ENCODE data around the gene SLC13A4.

The SLC13A4 gene

DNA sequence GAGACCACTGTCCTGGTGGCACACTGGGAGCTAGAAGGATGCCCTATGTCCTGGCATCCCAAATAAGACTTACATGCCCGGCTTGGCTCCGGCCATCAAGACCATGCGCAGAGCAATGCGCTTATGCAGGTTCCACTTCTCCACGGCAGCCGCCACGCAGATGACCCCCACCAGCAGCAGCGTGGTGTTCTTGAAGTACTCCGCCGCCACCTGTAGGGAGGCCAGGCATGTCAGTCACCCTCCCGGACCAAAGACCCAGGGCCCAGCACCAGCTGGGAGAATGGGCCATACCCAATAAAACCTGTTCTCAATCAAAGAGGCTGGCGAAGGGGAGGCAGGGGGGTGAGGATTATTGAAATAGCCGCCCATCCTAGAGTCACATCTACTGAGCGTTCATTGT, 19.9 kb downstream of the SLC13A4 start:
- DNase-seq (ENCODE audit: low spot score), result no peak
- no peak overlapping the region for H3K27ac ChIP-seq
- TF ChIP-seq, protein P1, sequence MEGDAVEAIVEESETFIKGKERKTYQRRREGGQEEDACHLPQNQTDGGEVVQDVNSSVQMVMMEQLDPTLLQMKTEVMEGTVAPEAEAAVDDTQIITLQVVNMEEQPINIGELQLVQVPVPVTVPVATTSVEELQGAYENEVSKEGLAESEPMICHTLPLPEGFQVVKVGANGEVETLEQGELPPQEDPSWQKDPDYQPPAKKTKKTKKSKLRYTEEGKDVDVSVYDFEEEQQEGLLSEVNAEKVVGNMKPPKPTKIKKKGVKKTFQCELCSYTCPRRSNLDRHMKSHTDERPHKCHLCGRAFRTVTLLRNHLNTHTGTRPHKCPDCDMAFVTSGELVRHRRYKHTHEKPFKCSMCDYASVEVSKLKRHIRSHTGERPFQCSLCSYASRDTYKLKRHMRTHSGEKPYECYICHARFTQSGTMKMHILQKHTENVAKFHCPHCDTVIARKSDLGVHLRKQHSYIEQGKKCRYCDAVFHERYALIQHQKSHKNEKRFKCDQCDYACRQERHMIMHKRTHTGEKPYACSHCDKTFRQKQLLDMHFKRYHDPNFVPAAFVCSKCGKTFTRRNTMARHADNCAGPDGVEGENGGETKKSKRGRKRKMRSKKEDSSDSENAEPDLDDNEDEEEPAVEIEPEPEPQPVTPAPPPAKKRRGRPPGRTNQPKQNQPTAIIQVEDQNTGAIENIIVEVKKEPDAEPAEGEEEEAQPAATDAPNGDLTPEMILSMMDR (IDR thresholded peaks at IDR 0.05), result no peak
- H3K4me3 ChIP-seq, result no peak overlapping the region

DNA sequence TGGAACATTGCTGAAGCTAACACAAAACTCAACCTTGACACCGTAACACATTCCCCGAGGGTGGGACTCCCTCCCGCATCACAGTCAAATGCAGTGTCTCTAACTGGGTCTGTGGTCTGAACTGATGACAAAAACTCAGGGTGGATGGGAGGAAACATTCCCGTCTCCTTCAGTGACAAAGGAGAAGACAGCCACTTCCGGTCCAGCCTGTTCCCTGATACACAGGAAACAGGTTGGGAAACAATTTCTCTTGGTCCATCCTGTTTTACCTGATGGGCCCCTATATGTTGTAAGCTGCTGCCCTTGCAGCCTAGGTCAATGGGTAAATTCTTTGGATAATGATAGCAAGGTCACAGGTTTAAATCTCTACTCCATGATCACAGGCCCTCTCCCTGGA, 20.4 kb downstream of the SLC13A4 start:
- Histone ChIP-seq H3K27ac (no peak overlapping the region), H3K4me3 (no peak overlapping the region)
- DNase-seq (ENCODE audit: low spot score), result no peak
- TF ChIP-seq, protein P1 (IDR thresholded peaks at IDR 0.05), result no peak

DNA sequence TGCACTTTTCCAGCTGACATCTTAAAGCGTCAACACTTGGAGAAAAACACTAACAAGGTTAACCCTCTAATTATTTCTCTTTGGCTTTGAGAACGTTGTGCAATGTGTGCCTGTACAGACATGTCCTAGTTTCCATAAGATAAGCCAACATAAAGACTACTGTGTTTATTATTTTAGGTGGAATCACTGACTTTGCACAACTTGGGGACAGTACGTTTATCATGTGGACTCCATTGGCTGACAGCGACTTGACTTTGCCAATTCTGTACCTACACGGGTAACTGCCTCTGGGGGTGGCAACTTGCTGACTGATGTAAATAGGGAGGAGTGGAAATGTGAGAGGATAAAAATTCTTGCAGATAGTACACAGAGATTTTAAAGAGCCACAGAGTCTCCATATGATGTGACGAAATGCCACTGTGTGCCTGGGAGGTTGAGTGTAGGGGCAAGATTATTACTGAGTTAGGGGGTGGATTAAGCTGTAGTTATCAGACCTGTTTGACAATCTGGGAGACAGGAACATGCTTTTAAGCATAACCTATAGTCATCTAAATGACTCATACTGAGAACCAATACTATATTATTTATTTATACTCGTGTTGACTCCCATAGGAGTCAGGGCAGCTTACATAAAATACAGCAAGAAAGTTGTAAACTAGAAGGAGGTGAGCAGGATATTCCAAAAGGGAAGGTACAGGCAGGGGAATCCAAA, 21.0 kb downstream of the SLC13A4 start:
- no peak for DNase-seq (ENCODE audit: low spot score)
- TF ChIP-seq, protein P1 (IDR thresholded peaks at IDR 0.05), result no peak
- Histone ChIP-seq H3K4me3 (no peak overlapping the region), H3K27ac (no peak overlapping the region)

DNA sequence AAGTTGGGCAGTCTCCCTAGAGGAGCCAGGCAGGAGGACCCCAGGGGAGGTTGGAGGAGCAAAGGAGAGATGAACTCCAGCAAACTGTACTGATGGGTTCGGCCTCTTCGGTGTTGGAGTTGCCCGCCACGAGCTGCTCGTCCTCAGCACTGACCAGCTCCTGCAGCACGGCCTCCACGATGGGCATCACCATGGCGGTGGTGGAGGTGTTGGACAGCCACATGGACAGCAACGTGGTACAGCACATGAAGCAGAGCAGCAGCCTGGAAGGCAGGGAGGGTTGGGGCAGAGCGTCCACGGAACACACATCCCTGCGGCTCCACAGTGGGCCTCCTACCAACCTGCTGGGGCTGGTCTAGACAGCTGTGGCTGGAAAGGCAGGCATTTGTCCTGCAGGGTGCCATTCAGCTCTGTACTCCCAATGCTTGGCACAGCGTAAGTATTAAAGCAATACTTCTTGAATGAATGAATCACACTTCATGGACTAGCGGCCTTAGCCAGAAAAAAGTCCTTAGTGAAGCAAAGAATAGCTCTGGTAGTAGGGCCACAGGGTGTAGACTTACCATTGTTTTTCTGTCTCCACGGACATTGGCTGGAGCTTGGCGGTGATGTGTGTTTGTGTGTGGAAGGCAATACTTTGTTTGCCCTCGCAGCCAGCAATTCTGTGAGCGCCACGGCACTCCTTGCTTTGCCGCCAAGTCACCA, 21.8 kb downstream of the SLC13A4 start:
- no peak for DNase-seq (ENCODE audit: low spot score)
- TF ChIP-seq, protein P1 (IDR thresholded peaks at IDR 0.05), result no peak
- Histone ChIP-seq H3K4me3 (no peak overlapping the region), H3K27ac (no peak overlapping the region)

DNA sequence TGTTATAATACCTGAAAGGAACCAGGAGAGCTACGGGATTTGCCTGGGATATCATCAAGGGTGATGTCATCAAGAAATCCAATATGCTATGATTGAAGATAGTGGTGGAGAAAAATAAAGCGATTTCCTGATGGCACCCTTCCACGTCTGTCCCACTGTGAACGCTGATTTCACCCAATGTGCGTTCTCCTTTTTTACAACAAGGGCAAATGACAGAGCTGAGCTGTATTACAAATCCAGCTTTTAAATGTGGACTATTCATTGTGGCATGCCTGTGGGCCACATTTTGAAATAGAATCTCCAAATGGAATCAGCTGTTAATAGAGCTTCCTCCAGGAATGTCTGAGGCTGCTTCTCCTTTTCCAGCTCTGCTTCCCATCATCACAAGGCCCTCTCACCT, 23.3 kb downstream of the SLC13A4 start:
- TF ChIP-seq, protein P1 (IDR thresholded peaks at IDR 0.05), result no peak
- no peak overlapping the region for H3K4me3 ChIP-seq
- H3K27ac ChIP-seq, result no peak overlapping the region
- DNase-seq (ENCODE audit: low spot score), result no peak

DNA sequence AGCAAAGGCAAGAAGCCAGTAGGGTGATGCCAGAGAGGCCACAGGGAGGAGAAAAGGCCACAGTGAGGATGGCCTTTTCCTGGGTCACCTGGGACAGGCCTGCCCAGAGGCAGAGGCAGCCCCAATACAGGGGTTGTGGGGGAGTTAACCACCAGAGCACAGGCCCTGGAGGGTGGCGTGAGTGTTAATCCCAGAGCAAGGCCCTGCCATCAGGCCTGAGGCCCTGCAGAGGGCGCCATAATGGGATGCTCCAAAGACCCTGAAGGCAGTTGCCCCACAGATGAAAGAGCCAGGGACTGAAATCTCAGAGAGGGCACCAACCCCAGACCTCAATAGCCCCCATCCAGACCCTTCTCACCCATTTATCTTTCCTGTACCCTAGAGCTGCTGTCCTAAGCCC, 23.9 kb downstream of the SLC13A4 start:
- TF ChIP-seq, protein P1 (IDR thresholded peaks at IDR 0.05), result no peak
- H3K27ac ChIP-seq, result no peak overlapping the region
- DNase-seq (ENCODE audit: low spot score), result no peak
- H3K4me3 ChIP-seq, result no peak overlapping the region
